Measurements from ENCODE around the gene OLFML2A.
"Not testable (repeated sequence)": the region's sequence is repeated elsewhere in the genome, so short reads cannot be mapped to it uniquely, and the experiment has no call there.

The OLFML2A gene

GRCh38 chr9:124776954-124777648 lies at the start of gene OLFML2A:
Gene OLFML2A (plus strand): TSS chr9:124777133. CDS start chr9:124777271, 138 bp downstream.
- peaks cover 86% of the 10 kb centered on the region for H3K27me3 Mint-ChIP-seq
- H3K4me1 Mint-ChIP-seq = peaks cover 33% of the 10 kb centered on the region
- CTCF ChIA-PET = interaction anchor here (0.6 to 15.4 kb wide), 3 partner anchors 12 to 75 kb away, joined by 3 to 332 read pairs (median 4); partner anchors contain the start of gene WDR38
- H3K27ac Mint-ChIP-seq = no peak within 1 kb of the TSS
- no peaks in the 10 kb centered on the region for H3K9me3 Mint-ChIP-seq
- peak; percentile 32 for DNase-seq
- H3K4me3 Mint-ChIP-seq = peak within 1 kb of the TSS; percentile 61
- no peaks in the 10 kb centered on the region for H3K36me3 Mint-ChIP-seq

GRCh38 chr9:124730772-124731171 lies 46.2 kb upstream of the OLFML2A start:
- DNase-seq = no peak
- H3K36me3 Mint-ChIP-seq = no peaks in the 10 kb centered on the region
- CTCF ChIA-PET = no interaction called here
- H3K4me3 Mint-ChIP-seq = no peak overlapping the region
- peaks cover 4% of the 10 kb centered on the region for H3K4me1 Mint-ChIP-seq
- H3K9me3 Mint-ChIP-seq = no peaks in the 10 kb centered on the region
- peaks cover 6% of the 10 kb centered on the region for H3K27me3 Mint-ChIP-seq
- H3K27ac Mint-ChIP-seq = no peak overlapping the region

GRCh38 chr9:124733964-124734740 lies 42.8 kb upstream of the OLFML2A start:
- peaks cover 4% of the 10 kb centered on the region for H3K4me1 Mint-ChIP-seq
- H3K27me3 Mint-ChIP-seq = peaks cover 6% of the 10 kb centered on the region
- H3K27ac Mint-ChIP-seq = no peak overlapping the region
- H3K4me3 Mint-ChIP-seq = no peak overlapping the region
- H3K9me3 Mint-ChIP-seq = no peaks in the 10 kb centered on the region
- DNase-seq = no peak
- no peaks in the 10 kb centered on the region for H3K36me3 Mint-ChIP-seq
- CTCF ChIA-PET = interaction anchor here (0.6 to 2.2 kb wide), 5 partner anchors 20 to 119 kb away, joined by 3 to 6 read pairs (median 4); partner anchors contain the start of gene WDR38

- not testable (repeated sequence) for H3K36me3 Mint-ChIP-seq, DNase-seq, H3K27ac Mint-ChIP-seq, H3K9me3 Mint-ChIP-seq, H3K27me3 Mint-ChIP-seq, H3K4me1 Mint-ChIP-seq, H3K4me3 Mint-ChIP-seq
- CTCF ChIA-PET = interaction anchor here (0.6 to 2.2 kb wide), 5 partner anchors 20 to 119 kb away, joined by 3 to 6 read pairs (median 4); partner anchors contain the start of gene WDR38
Observed at GRCh38 chr9:124734741-124735083, 42.2 kb upstream of the OLFML2A start.

GRCh38 chr9:124735121-124735520 lies 41.8 kb upstream of the OLFML2A start:
- CTCF ChIA-PET = interaction anchor here (1.5 to 1.6 kb wide), 2 partner anchors 24 to 118 kb away, joined by 4 read pairs; partner anchors contain the start of gene WDR38
- Mint-ChIP-seq H3K9me3 (no peaks in the 10 kb centered on the region), H3K4me3 (no peak overlapping the region), H3K36me3 (no peaks in the 10 kb centered on the region), H3K4me1 (peaks cover 4% of the 10 kb centered on the region), H3K27me3 (peaks cover 6% of the 10 kb centered on the region), H3K27ac (no peak overlapping the region)
- no peak for DNase-seq

- H3K27ac Mint-ChIP-seq, H3K4me1 Mint-ChIP-seq, H3K4me3 Mint-ChIP-seq, H3K27me3 Mint-ChIP-seq, H3K9me3 Mint-ChIP-seq, DNase-seq, H3K36me3 Mint-ChIP-seq, CTCF ChIA-PET: not testable (repeated sequence)
Observed at GRCh38 chr9:124738075-124738474, 38.9 kb upstream of the OLFML2A start.

- Mint-ChIP-seq H3K9me3 (no peaks in the 10 kb centered on the region), H3K27me3 (peaks cover 4% of the 10 kb centered on the region), H3K4me3 (no peak overlapping the region), H3K36me3 (no peaks in the 10 kb centered on the region), H3K4me1 (peaks cover 4% of the 10 kb centered on the region), H3K27ac (no peak overlapping the region)
- no peak for DNase-seq
- CTCF ChIA-PET = interaction anchor here (0.7 kb wide), 1 partner anchor 12 kb away, joined by 3 read pairs; no protein-coding TSS in a partner anchor
Observed at GRCh38 chr9:124739360-124739759, 37.6 kb upstream of the OLFML2A start.

- H3K27ac Mint-ChIP-seq = no peak overlapping the region
- no peaks in the 10 kb centered on the region for H3K36me3 Mint-ChIP-seq
- H3K9me3 Mint-ChIP-seq = no peaks in the 10 kb centered on the region
- no peaks in the 10 kb centered on the region for H3K4me1 Mint-ChIP-seq
- no peak overlapping the region for H3K4me3 Mint-ChIP-seq
- peaks cover 4% of the 10 kb centered on the region for H3K27me3 Mint-ChIP-seq
- CTCF ChIA-PET = no interaction called here
- DNase-seq = no peak
Observed at GRCh38 chr9:124741149-124741548, 35.8 kb upstream of the OLFML2A start.

- Mint-ChIP-seq H3K9me3 (no peaks in the 10 kb centered on the region), H3K27ac (no peak overlapping the region), H3K27me3 (peaks cover 4% of the 10 kb centered on the region), H3K4me1 (no peaks in the 10 kb centered on the region), H3K36me3 (no peaks in the 10 kb centered on the region), H3K4me3 (no peak overlapping the region)
- CTCF ChIA-PET = no interaction called here
- no peak for DNase-seq
Observed at GRCh38 chr9:124741662-124742061, 35.3 kb upstream of the OLFML2A start.

- H3K36me3 Mint-ChIP-seq = no peaks in the 10 kb centered on the region
- H3K9me3 Mint-ChIP-seq = no peaks in the 10 kb centered on the region
- CTCF ChIA-PET = interaction anchor here (1.1 to 1.2 kb wide), 2 partner anchors 31 to 192 kb away, joined by 3 to 4 read pairs; no protein-coding TSS in a partner anchor
- H3K27ac Mint-ChIP-seq = no peak overlapping the region
- no peaks in the 10 kb centered on the region for H3K4me1 Mint-ChIP-seq
- peaks cover 12% of the 10 kb centered on the region for H3K27me3 Mint-ChIP-seq
- H3K4me3 Mint-ChIP-seq = no peak overlapping the region
- DNase-seq = no peak
Observed at GRCh38 chr9:124742940-124743339, 34.0 kb upstream of the OLFML2A start.

GRCh38 chr9:124743686-124744348 lies 33.1 kb upstream of the OLFML2A start:
- Mint-ChIP-seq H3K27ac (no peak overlapping the region), H3K9me3 (no peaks in the 10 kb centered on the region), H3K27me3 (peaks cover 12% of the 10 kb centered on the region), H3K36me3 (no peaks in the 10 kb centered on the region), H3K4me1 (no peaks in the 10 kb centered on the region), H3K4me3 (no peak overlapping the region)
- CTCF ChIA-PET = interaction anchor here (0.6 to 0.7 kb wide), 2 partner anchors 33 to 35 kb away, joined by 3 read pairs; no protein-coding TSS in a partner anchor
- DNase-seq = no peak

GRCh38 chr9:124747065-124747464 lies 29.9 kb upstream of the OLFML2A start:
- CTCF ChIA-PET = no interaction called here

GRCh38 chr9:124749284-124749683 lies 27.6 kb upstream of the OLFML2A start:
- DNase-seq = no peak
- CTCF ChIA-PET = no interaction called here
- Mint-ChIP-seq H3K4me1 (no peaks in the 10 kb centered on the region), H3K27me3 (peaks cover 15% of the 10 kb centered on the region), H3K36me3 (no peaks in the 10 kb centered on the region), H3K9me3 (no peaks in the 10 kb centered on the region), H3K27ac (no peak overlapping the region), H3K4me3 (no peak overlapping the region)

More at GRCh38 chr9:124747065-124747464, 29.9 kb upstream of the OLFML2A start:
- no peak for DNase-seq
- Mint-ChIP-seq H3K9me3 (no peaks in the 10 kb centered on the region), H3K36me3 (no peaks in the 10 kb centered on the region), H3K27me3 (peaks cover 12% of the 10 kb centered on the region), H3K4me3 (no peak overlapping the region), H3K4me1 (no peaks in the 10 kb centered on the region), H3K27ac (no peak overlapping the region)

GRCh38 chr9:124749781-124750180 lies 27.2 kb upstream of the OLFML2A start:
- CTCF ChIA-PET = no interaction called here
- Mint-ChIP-seq H3K4me3 (no peak overlapping the region), H3K36me3 (no peaks in the 10 kb centered on the region), H3K4me1 (no peaks in the 10 kb centered on the region), H3K27ac (no peak overlapping the region), H3K9me3 (no peaks in the 10 kb centered on the region), H3K27me3 (peaks cover 20% of the 10 kb centered on the region)
- no peak for DNase-seq
